Liver (tissue), 9 donors: Measurements from ENCODE around the gene PRRG3. TPM values are rescaled to one million over a fixed set of nuclear protein-coding genes. Genes with fewer than 3 reads are reported as not detected.

ENCODE experiments used
- DNase-seq: peaks from one replicate; pipeline ENCODE4 v3.0.0-alpha.2; 2017; ENCODE audit warnings: low spot score
- H3K27ac ChIP-seq, 2 donors: one replicate each; pipeline ENCODE4 v1.7.0; 2013; ENCODE audit warnings: inconsistent platforms in 2 of 2, low read length in 2 of 2, control low read depth in 1 of 2, low read depth in 1 of 2, mild to moderate bottlenecking in 1 of 2
- H3K27me3 ChIP-seq, 4 donors: one replicate each; pipeline versions ENCODE4 v1.6.1 to v1.7.0; 2013; ENCODE audit warnings: low read length in 3 of 4, inconsistent platforms in 1 of 4, mild to moderate bottlenecking in 1 of 4, moderate library complexity in 1 of 4; ENCODE audit not compliant: control insufficient read depth in 4 of 4, insufficient read depth in 4 of 4
- H3K36me3 ChIP-seq, 4 donors: one replicate each; pipeline versions ENCODE4 v1.6.1 to v1.7.0; 2013; ENCODE audit warnings: low read length in 3 of 4, mild to moderate bottlenecking in 3 of 4, low read depth in 1 of 4, moderate library complexity in 1 of 4; ENCODE audit not compliant: control insufficient read depth in 4 of 4, insufficient read depth in 3 of 4
- H3K4me1 ChIP-seq, 4 donors: one replicate each; pipeline versions ENCODE4 v1.6.1 to v1.7.0; 2013; ENCODE audit warnings: low read length in 3 of 4, mild to moderate bottlenecking in 3 of 4, moderate library complexity in 1 of 4; ENCODE audit not compliant: control insufficient read depth in 4 of 4, insufficient read depth in 4 of 4
- H3K4me3 ChIP-seq, 3 donors: one replicate each; pipeline versions ENCODE4 v1.6.1 to v1.7.0; 2013; ENCODE audit warnings: low read length in 3 of 3, control low read depth in 1 of 3, low read depth in 1 of 3, mild to moderate bottlenecking in 1 of 3
- H3K9ac ChIP-seq, 2 donors: one replicate each; pipeline ENCODE4 v1.7.0; 2013; ENCODE audit warnings: low read length in 2 of 2, mild to moderate bottlenecking in 2 of 2, moderate library complexity in 2 of 2, control low read depth in 1 of 2, low read depth in 1 of 2
- H3K9me3 ChIP-seq, 4 donors: one replicate each; pipeline versions ENCODE4 v1.6.1 to v1.7.0; 2013; ENCODE audit warnings: low read length in 3 of 4; ENCODE audit not compliant: control insufficient read depth in 4 of 4
- EGR1 ChIP-seq, 2 donors: IDR thresholded peaks; 2 replicates each; pipeline ENCODE4 v1.6.1; 2016 to 2018; ENCODE audit warnings: antibody characterized with exemption in 2 of 2, low read depth in 2 of 2
- FOXA1 ChIP-seq: IDR thresholded peaks from 2 replicates; pipeline ENCODE4 v1.6.1; 2016; ENCODE audit warnings: antibody characterized with exemption
- FOXA2 ChIP-seq: IDR thresholded peaks from 2 replicates; pipeline ENCODE4 v1.6.1; 2016; ENCODE audit warnings: antibody characterized with exemption
- GABPA ChIP-seq, 2 donors: IDR thresholded peaks in 1 of 2; conservative IDR thresholded peaks in 1 of 2; 2 replicates each; pipeline ENCODE4 v1.6.1; 2016; ENCODE audit warnings: antibody characterized with exemption in 2 of 2, mild to moderate bottlenecking in 1 of 2, moderate library complexity in 1 of 2
- HNF4A ChIP-seq, 2 donors: conservative IDR thresholded peaks; 2 replicates each; pipeline ENCODE4 v1.6.1; 2016; ENCODE audit warnings: antibody characterized with exemption in 2 of 2, mild to moderate bottlenecking in 2 of 2
- HNF4G ChIP-seq: IDR thresholded peaks from 2 replicates; pipeline ENCODE4 v1.6.1; 2016; ENCODE audit warnings: antibody characterized with exemption
- JUND ChIP-seq, 2 donors: IDR thresholded peaks; 2 replicates each; pipeline ENCODE4 v1.6.1; 2016; ENCODE audit warnings: antibody characterized with exemption in 2 of 2
- MAX ChIP-seq: IDR thresholded peaks from 2 replicates; pipeline ENCODE4 v1.6.1; 2016; ENCODE audit warnings: antibody characterized with exemption
- NR2F2 ChIP-seq: IDR thresholded peaks from 2 replicates; pipeline ENCODE4 v1.6.1; 2016; ENCODE audit warnings: antibody characterized with exemption
- RAD21 ChIP-seq, 2 donors: IDR thresholded peaks; 2 replicates each; pipeline ENCODE4 v1.6.1; 2016; ENCODE audit warnings: antibody characterized with exemption in 2 of 2, mild to moderate bottlenecking in 2 of 2
- REST ChIP-seq: IDR thresholded peaks from 2 replicates; pipeline ENCODE4 v1.6.1; 2016; ENCODE audit warnings: antibody characterized with exemption, mild to moderate bottlenecking
- RXRA ChIP-seq, 2 donors: IDR thresholded peaks; 2 replicates each; pipeline ENCODE4 v1.6.1; 2017 to 2018; ENCODE audit warnings: antibody characterized with exemption in 2 of 2, mild to moderate bottlenecking in 1 of 2
- SP1 ChIP-seq: IDR thresholded peaks from 2 replicates; pipeline ENCODE4 v1.6.1; 2018; ENCODE audit warnings: antibody characterized with exemption, mild to moderate bottlenecking
- TAF1 ChIP-seq: conservative IDR thresholded peaks from 2 replicates; pipeline ENCODE4 v1.6.1; 2016; ENCODE audit warnings: antibody characterized with exemption, mild to moderate bottlenecking
- YY1 ChIP-seq: IDR thresholded peaks from 2 replicates; pipeline ENCODE4 v1.6.1; 2016; ENCODE audit warnings: antibody characterized with exemption, mild to moderate bottlenecking
- WGBS: extraction: QIAGEN DNeasy Blood & Tissue Kit; methylation state at CpG from one replicate; pipeline ENCODE4 v1.1.7; 2013; 5-methylcytosine and 5-hydroxymethylcytosine counted together
- polyA plus RNA-seq, 2 donors: library from polyadenylated mRNA; stranded (reverse) in 1 of 2; unstranded in 1 of 2; fragments of 200-250 nt in 1 of 2; fragments of >200 nt in 1 of 2; fragmentation: Nextera tagmentation in 1 of 2; extraction: Ambion mirVana in 1 of 2; gene quantifications; one replicate each; pipeline versions ENCODE4 v1.2.1 to v1.2.3, GENCODE V29; 2013 to 2015
- total RNA-seq, 2 donors: library from RNA; depleted of rRNA; stranded (reverse); fragments of >200 nt; gene quantifications; one replicate each; pipeline ENCODE4 v1.2.3, GENCODE V29; 2014
- TF ChIP-seq, protein P1 (sequence below): fragments of 150-350 bp; IDR thresholded peaks from 2 replicates; pipeline ENCODE4 v1.5.1; 2017; ENCODE audit warnings: improper control_type of control experiment, low read depth, low read length; ENCODE audit not compliant: missing input control
- TF ChIP-seq, protein P2 (sequence below): IDR thresholded peaks from 2 replicates; pipeline ENCODE4 v1.6.1; 2016; ENCODE audit warnings: antibody characterized with exemption
- TF ChIP-seq, protein P3 (sequence below): IDR thresholded peaks from 2 replicates; pipeline ENCODE4 v1.6.1; 2016; ENCODE audit warnings: antibody characterized with exemption
- donor health status: healthy.
- donor health status: healthy.
- donor health status: healthy.
- donor health status: healthy.
- donor health status: healthy.

PRRG3 gene
- total and polyA plus RNA-seq, 4 donors = under 0.01 to 0.05 (median 0.01) TPM; not detected in 1

DNA sequence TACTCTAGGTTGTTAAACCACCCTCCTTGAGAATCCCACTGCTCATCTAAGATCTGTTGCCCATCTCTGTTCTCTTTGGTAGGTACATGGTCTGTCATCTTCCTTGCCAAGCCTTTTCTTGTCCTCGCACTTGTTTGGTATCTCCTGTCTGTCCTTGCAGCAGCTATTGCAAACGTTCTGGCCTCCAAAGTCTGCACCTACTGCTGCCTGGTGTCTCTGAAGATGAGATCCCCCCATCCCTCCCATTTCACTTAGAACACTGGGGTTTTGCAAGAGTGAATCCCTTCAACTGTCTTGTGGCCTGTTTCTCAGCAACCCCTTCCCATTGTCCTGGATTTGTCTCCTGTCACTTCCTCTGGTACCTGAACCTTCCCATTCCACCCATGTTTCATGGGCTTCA, 40.0 kb downstream of the PRRG3 start:
- H3K36me3 ChIP-seq = no peaks in the 10 kb centered on the region
- no peak overlapping the region for H3K4me3 ChIP-seq
- no peaks in the 10 kb centered on the region for H3K27me3 ChIP-seq
- 66% methylated on average over 2 of the region's 2 CpGs for WGBS
- no peak for DNase-seq
- no peak overlapping the region for H3K27ac ChIP-seq
- TF ChIP-seq HNF4G = no peak
- TF ChIP-seq FOXA2 = no peak
- no peak for TF ChIP-seq GABPA (IDR thresholded peaks at IDR 0.05 in 1 of 2, conservative IDR thresholded peaks at IDR 0.05 in 1 of 2)
- TF ChIP-seq JUND (IDR thresholded peaks at IDR 0.05) = no peak
- no peak for TF ChIP-seq MAX
- H3K4me1 ChIP-seq = no peaks in the 10 kb centered on the region
- no peak overlapping the region for H3K9ac ChIP-seq
- H3K9me3 ChIP-seq = no peaks in the 10 kb centered on the region

GRCh38 chrX:151736685-151737084, 41.4 kb downstream of the PRRG3 start:
- Histone ChIP-seq H3K4me1 (no peaks in the 10 kb centered on the region), H3K9ac (no peak overlapping the region), H3K36me3 (no peaks in the 10 kb centered on the region), H3K4me3 (no peak overlapping the region), H3K27me3 (no peaks in the 10 kb centered on the region), H3K27ac (no peak overlapping the region), H3K9me3 (peaks cover 0 to 1% (median 0%) of the 10 kb centered on the region in 4 donors)
- 81% methylated on average over 6 of the region's 6 CpGs for WGBS
- no peak for DNase-seq
- no peak for TF ChIP-seq RXRA (IDR thresholded peaks at IDR 0.05)
- TF ChIP-seq FOXA1 = no peak
- TF ChIP-seq SP1 = no peak
- no peak for TF ChIP-seq HNF4A (conservative IDR thresholded peaks at IDR 0.05)
- TF ChIP-seq, protein P1, sequence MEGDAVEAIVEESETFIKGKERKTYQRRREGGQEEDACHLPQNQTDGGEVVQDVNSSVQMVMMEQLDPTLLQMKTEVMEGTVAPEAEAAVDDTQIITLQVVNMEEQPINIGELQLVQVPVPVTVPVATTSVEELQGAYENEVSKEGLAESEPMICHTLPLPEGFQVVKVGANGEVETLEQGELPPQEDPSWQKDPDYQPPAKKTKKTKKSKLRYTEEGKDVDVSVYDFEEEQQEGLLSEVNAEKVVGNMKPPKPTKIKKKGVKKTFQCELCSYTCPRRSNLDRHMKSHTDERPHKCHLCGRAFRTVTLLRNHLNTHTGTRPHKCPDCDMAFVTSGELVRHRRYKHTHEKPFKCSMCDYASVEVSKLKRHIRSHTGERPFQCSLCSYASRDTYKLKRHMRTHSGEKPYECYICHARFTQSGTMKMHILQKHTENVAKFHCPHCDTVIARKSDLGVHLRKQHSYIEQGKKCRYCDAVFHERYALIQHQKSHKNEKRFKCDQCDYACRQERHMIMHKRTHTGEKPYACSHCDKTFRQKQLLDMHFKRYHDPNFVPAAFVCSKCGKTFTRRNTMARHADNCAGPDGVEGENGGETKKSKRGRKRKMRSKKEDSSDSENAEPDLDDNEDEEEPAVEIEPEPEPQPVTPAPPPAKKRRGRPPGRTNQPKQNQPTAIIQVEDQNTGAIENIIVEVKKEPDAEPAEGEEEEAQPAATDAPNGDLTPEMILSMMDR = no peak
- no peak for TF ChIP-seq NR2F2
- no peak for TF ChIP-seq JUND (IDR thresholded peaks at IDR 0.05)
- TF ChIP-seq FOXA2 = no peak
- no peak for TF ChIP-seq YY1

- 62% methylated on average over 5 of the region's 5 CpGs for WGBS
- Histone ChIP-seq H3K4me3 (no peak overlapping the region), H3K36me3 (no peaks in the 10 kb centered on the region), H3K9ac (no peak overlapping the region), H3K27ac (no peak overlapping the region), H3K9me3 (peaks cover 0 to 2% (median 0%) of the 10 kb centered on the region in 4 donors), H3K4me1 (no peaks in the 10 kb centered on the region), H3K27me3 (no peaks in the 10 kb centered on the region)
- no peak for DNase-seq
- TF ChIP-seq, protein P2, sequence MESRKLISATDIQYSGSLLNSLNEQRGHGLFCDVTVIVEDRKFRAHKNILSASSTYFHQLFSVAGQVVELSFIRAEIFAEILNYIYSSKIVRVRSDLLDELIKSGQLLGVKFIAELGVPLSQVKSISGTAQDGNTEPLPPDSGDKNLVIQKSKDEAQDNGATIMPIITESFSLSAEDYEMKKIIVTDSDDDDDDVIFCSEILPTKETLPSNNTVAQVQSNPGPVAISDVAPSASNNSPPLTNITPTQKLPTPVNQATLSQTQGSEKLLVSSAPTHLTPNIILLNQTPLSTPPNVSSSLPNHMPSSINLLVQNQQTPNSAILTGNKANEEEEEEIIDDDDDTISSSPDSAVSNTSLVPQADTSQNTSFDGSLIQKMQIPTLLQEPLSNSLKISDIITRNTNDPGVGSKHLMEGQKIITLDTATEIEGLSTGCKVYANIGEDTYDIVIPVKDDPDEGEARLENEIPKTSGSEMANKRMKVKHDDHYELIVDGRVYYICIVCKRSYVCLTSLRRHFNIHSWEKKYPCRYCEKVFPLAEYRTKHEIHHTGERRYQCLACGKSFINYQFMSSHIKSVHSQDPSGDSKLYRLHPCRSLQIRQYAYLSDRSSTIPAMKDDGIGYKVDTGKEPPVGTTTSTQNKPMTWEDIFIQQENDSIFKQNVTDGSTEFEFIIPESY = no peak
- no peak for TF ChIP-seq GABPA (IDR thresholded peaks at IDR 0.05 in 1 of 2, conservative IDR thresholded peaks at IDR 0.05 in 1 of 2)
- no peak for TF ChIP-seq TAF1
- no peak for TF ChIP-seq RAD21 (IDR thresholded peaks at IDR 0.05)
- no peak for TF ChIP-seq FOXA2
- TF ChIP-seq HNF4A (conservative IDR thresholded peaks at IDR 0.05) = no peak
- TF ChIP-seq EGR1 (IDR thresholded peaks at IDR 0.05; ENCODE audit: low read depth in 2 of 2) = no peak
- TF ChIP-seq FOXA1 = no peak
- TF ChIP-seq, protein P1 = no peak
- no peak for TF ChIP-seq YY1
- TF ChIP-seq SP1 = no peak
- no peak for TF ChIP-seq REST
- TF ChIP-seq JUND (IDR thresholded peaks at IDR 0.05) = no peak
- no peak for TF ChIP-seq NR2F2
- TF ChIP-seq, protein P3, sequence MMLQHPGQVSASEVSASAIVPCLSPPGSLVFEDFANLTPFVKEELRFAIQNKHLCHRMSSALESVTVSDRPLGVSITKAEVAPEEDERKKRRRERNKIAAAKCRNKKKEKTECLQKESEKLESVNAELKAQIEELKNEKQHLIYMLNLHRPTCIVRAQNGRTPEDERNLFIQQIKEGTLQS = no peak
- no peak for TF ChIP-seq RXRA (IDR thresholded peaks at IDR 0.05)
Measured at GRCh38 chrX:151737494-151737893, 42.2 kb downstream of the PRRG3 start.
